ENCODE results near the gene DENND2A.
"Not testable (repeated sequence)": the region's sequence is repeated elsewhere in the genome, so short reads cannot be mapped to it uniquely, and the experiment has no call there.

DENND2A gene

GRCh38 chr7:140521421-140521820 is 119.2 kb downstream of the DENND2A start:
- FAIRE-seq (no peak), DNase-seq (ENCODE audit: insufficient read length, low spot score) (no peak)
- no peak for TF ChIP-seq TAF1 (IDR thresholded peaks at IDR 0.05; ENCODE audit: low read depth, low read length)
- TF ChIP-seq POLR2AphosphoS5 (IDR thresholded peaks at IDR 0.05; ENCODE audit: low read depth, low read length), result no peak
- no peak for TF ChIP-seq SPI1 (IDR thresholded peaks at IDR 0.05; ENCODE audit: low read depth, low read length)
- TF ChIP-seq PAX5 (IDR thresholded peaks at IDR 0.05; ENCODE audit: insufficient read depth, low read length, severe bottlenecking), result no peak
- no peak for TF ChIP-seq POU2F2 (IDR thresholded peaks at IDR 0.05; ENCODE audit: low read depth, low read length)
- TF ChIP-seq POLR2A (IDR thresholded peaks at IDR 0.05; ENCODE audit: low read depth, low read length), result no peak

GRCh38 chr7:140519007-140519399 is 121.6 kb downstream of the DENND2A start:
- DNase-seq (ENCODE audit: insufficient read length, low spot score) (no peak), FAIRE-seq (no peak)
- TF ChIP-seq POLR2A (IDR thresholded peaks at IDR 0.05; ENCODE audit: low read depth, low read length) (no peak), POLR2AphosphoS5 (IDR thresholded peaks at IDR 0.05; ENCODE audit: low read depth, low read length) (no peak), POU2F2 (IDR thresholded peaks at IDR 0.05; ENCODE audit: low read depth, low read length) (no peak), TAF1 (IDR thresholded peaks at IDR 0.05; ENCODE audit: low read depth, low read length) (no peak), PAX5 (IDR thresholded peaks at IDR 0.05; ENCODE audit: insufficient read depth, low read length, severe bottlenecking) (no peak), SPI1 (IDR thresholded peaks at IDR 0.05; ENCODE audit: low read depth, low read length) (no peak)

- TF ChIP-seq SPI1 (IDR thresholded peaks at IDR 0.05; ENCODE audit: low read depth, low read length), result no peak
- no peak for TF ChIP-seq POLR2A (IDR thresholded peaks at IDR 0.05; ENCODE audit: low read depth, low read length)
- TF ChIP-seq POU2F2 (IDR thresholded peaks at IDR 0.05; ENCODE audit: low read depth, low read length), result no peak
- no peak for TF ChIP-seq PAX5 (IDR thresholded peaks at IDR 0.05; ENCODE audit: insufficient read depth, low read length, severe bottlenecking)
- TF ChIP-seq TAF1 (IDR thresholded peaks at IDR 0.05; ENCODE audit: low read depth, low read length), result no peak
- TF ChIP-seq POLR2AphosphoS5 (IDR thresholded peaks at IDR 0.05; ENCODE audit: low read depth, low read length), result no peak
- FAIRE-seq (no peak), DNase-seq (ENCODE audit: insufficient read length, low spot score) (no peak)
Measured at GRCh38 chr7:140518370-140519006, 122.1 kb downstream of the DENND2A start.

GRCh38 chr7:140517546-140518369 is 122.9 kb downstream of the DENND2A start:
- FAIRE-seq (peak; percentile 84), DNase-seq (ENCODE audit: insufficient read length, low spot score) (peak; percentile 69)
- TF ChIP-seq PAX5 (IDR thresholded peaks at IDR 0.05; ENCODE audit: insufficient read depth, low read length, severe bottlenecking), result no peak
- no peak for TF ChIP-seq POLR2A (IDR thresholded peaks at IDR 0.05; ENCODE audit: low read depth, low read length)
- no peak for TF ChIP-seq SPI1 (IDR thresholded peaks at IDR 0.05; ENCODE audit: low read depth, low read length)
- no peak for TF ChIP-seq POLR2AphosphoS5 (IDR thresholded peaks at IDR 0.05; ENCODE audit: low read depth, low read length)
- no peak for TF ChIP-seq TAF1 (IDR thresholded peaks at IDR 0.05; ENCODE audit: low read depth, low read length)
- TF ChIP-seq POU2F2 (IDR thresholded peaks at IDR 0.05; ENCODE audit: low read depth, low read length), result no peak

GRCh38 chr7:140512317-140513000 is 128.2 kb downstream of the DENND2A start:
- DNase-seq (ENCODE audit: insufficient read length, low spot score), result no peak
- no peak for FAIRE-seq

GRCh38 chr7:140509789-140510188 is 130.8 kb downstream of the DENND2A start:
- TF ChIP-seq POLR2A (IDR thresholded peaks at IDR 0.05; ENCODE audit: low read depth, low read length), result no peak
- no peak for TF ChIP-seq PAX5 (IDR thresholded peaks at IDR 0.05; ENCODE audit: insufficient read depth, low read length, severe bottlenecking)
- TF ChIP-seq POLR2AphosphoS5 (IDR thresholded peaks at IDR 0.05; ENCODE audit: low read depth, low read length), result no peak
- TF ChIP-seq TAF1 (IDR thresholded peaks at IDR 0.05; ENCODE audit: low read depth, low read length), result no peak
- no peak for TF ChIP-seq SPI1 (IDR thresholded peaks at IDR 0.05; ENCODE audit: low read depth, low read length)
- TF ChIP-seq POU2F2 (IDR thresholded peaks at IDR 0.05; ENCODE audit: low read depth, low read length), result no peak
- DNase-seq (ENCODE audit: insufficient read length, low spot score), result no peak
- no peak for FAIRE-seq

More at GRCh38 chr7:140512317-140513000, 128.2 kb downstream of the DENND2A start:
- no peak for TF ChIP-seq POLR2A (IDR thresholded peaks at IDR 0.05; ENCODE audit: low read depth, low read length)
- no peak for TF ChIP-seq POU2F2 (IDR thresholded peaks at IDR 0.05; ENCODE audit: low read depth, low read length)
- TF ChIP-seq SPI1 (IDR thresholded peaks at IDR 0.05; ENCODE audit: low read depth, low read length), result no peak
- no peak for TF ChIP-seq POLR2AphosphoS5 (IDR thresholded peaks at IDR 0.05; ENCODE audit: low read depth, low read length)
- TF ChIP-seq PAX5 (IDR thresholded peaks at IDR 0.05; ENCODE audit: insufficient read depth, low read length, severe bottlenecking), result no peak
- TF ChIP-seq TAF1 (IDR thresholded peaks at IDR 0.05; ENCODE audit: low read depth, low read length), result no peak

- not testable (repeated sequence) for FAIRE-seq; DNase-seq (ENCODE audit: insufficient read length, low spot score)
Measured at GRCh38 chr7:140507556-140507955, 133.1 kb downstream of the DENND2A start.

- FAIRE-seq (no peak), DNase-seq (ENCODE audit: insufficient read length, low spot score) (no peak)
- TF ChIP-seq TAF1 (IDR thresholded peaks at IDR 0.05; ENCODE audit: low read depth, low read length) (no peak), POU2F2 (IDR thresholded peaks at IDR 0.05; ENCODE audit: low read depth, low read length) (no peak), SPI1 (IDR thresholded peaks at IDR 0.05; ENCODE audit: low read depth, low read length) (no peak), POLR2A (IDR thresholded peaks at IDR 0.05; ENCODE audit: low read depth, low read length) (no peak), PAX5 (IDR thresholded peaks at IDR 0.05; ENCODE audit: insufficient read depth, low read length, severe bottlenecking) (no peak), POLR2AphosphoS5 (IDR thresholded peaks at IDR 0.05; ENCODE audit: low read depth, low read length) (no peak)
Measured at GRCh38 chr7:140506788-140507464, 133.7 kb downstream of the DENND2A start.

- TF ChIP-seq PAX5 (IDR thresholded peaks at IDR 0.05; ENCODE audit: insufficient read depth, low read length, severe bottlenecking) (no peak), POLR2AphosphoS5 (IDR thresholded peaks at IDR 0.05; ENCODE audit: low read depth, low read length) (no peak), SPI1 (IDR thresholded peaks at IDR 0.05; ENCODE audit: low read depth, low read length) (no peak), POU2F2 (IDR thresholded peaks at IDR 0.05; ENCODE audit: low read depth, low read length) (no peak), POLR2A (IDR thresholded peaks at IDR 0.05; ENCODE audit: low read depth, low read length) (no peak), TAF1 (IDR thresholded peaks at IDR 0.05; ENCODE audit: low read depth, low read length) (no peak)
- no peak for FAIRE-seq
- DNase-seq (ENCODE audit: insufficient read length, low spot score), result no peak
Measured at GRCh38 chr7:140501966-140502365, 138.6 kb downstream of the DENND2A start.

GRCh38 chr7:140497807-140498206 is 142.8 kb downstream of the DENND2A start:
- not testable (repeated sequence) for FAIRE-seq

More at GRCh38 chr7:140497807-140498206, 142.8 kb downstream of the DENND2A start:
- DNase-seq (ENCODE audit: insufficient read length, low spot score), result not testable (repeated sequence)
